Myometrial cell (primary cell): ENCODE measurements around the gene HDGFL3. TPM values are rescaled to one million over a fixed set of nuclear protein-coding genes. Genes with fewer than 3 reads are reported as not detected.

Source experiments
- total RNA-seq: library from RNA; depleted of rRNA; stranded (reverse); fragments of >200 nt; gene quantifications from 2 replicates; pipeline ENCODE4 v1.2.3, GENCODE V29; 2015

The HDGFL3 gene
- 25.3 and 28.3 TPM in 2 replicates for total RNA-seq

GRCh38 chr15:83207660-83208366 lies at the start of gene HDGFL3:
TSS of gene HDGFL3 (minus strand) at chr15:83207823. CDS start at chr15:83207414, 409 bp downstream.

GRCh38 chr15:83106994-83107840 lies 100.4 kb downstream of the HDGFL3 start, which contains the start of gene TM6SF1:
TSS of gene TM6SF1 (plus strand) at chr15:83107645. CDS start at chr15:83107681, 36 bp downstream.

Other genes with a start within 250 kb of the HDGFL3 start
- 20.2 and 31.7 TPM in 2 replicates for gene RAMAC, start 221.6 kb downstream of the HDGFL3 start, total RNA-seq
- gene C15orf40, start 196.2 kb downstream of the HDGFL3 start, total RNA-seq, result 8.3 and 9.5 TPM in 2 replicates
- 81.5 and 84.5 TPM in 2 replicates for gene BTBD1, start 140.6 kb downstream of the HDGFL3 start, total RNA-seq
- gene TM6SF1, start 100.2 kb downstream of the HDGFL3 start, total RNA-seq, result 1.2 and 3.4 TPM in 2 replicates
- gene BNC1, start 76.8 kb upstream of the HDGFL3 start, total RNA-seq, result 4.6 and 8.7 TPM in 2 replicates
- gene SH3GL3, start 239.5 kb upstream of the HDGFL3 start, total RNA-seq, result 0.86 TPM in 1 of 2 replicates, not detected in the other